Measurements from ENCODE around the gene MEIS3.

DNA sequence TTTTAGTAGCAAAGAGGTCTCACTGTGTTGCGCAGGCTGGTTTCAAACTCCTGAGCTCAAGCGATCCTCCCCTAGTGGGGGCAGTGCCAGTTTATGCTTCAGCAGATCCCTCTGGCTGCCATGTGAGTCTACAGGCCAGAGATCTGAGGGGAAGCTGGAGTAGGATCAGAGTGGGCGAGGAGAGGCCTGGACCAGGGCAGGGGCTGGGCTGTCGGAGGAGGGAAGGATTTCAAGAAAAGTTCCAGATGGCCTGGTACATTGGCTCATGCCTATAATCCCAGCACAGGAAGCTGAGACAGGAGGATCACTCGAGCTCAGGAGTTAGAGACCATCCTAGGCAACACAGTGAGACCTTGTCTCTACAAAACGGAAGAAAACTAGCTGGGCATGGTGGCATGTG lies 60.4 kb downstream of the MEIS3 start:
- no peak for TF ChIP-seq JUN (IDR thresholded peaks at IDR 0.05)
- TF ChIP-seq CEBPB (IDR thresholded peaks at IDR 0.05), result no peak
- TF ChIP-seq, protein P1, sequence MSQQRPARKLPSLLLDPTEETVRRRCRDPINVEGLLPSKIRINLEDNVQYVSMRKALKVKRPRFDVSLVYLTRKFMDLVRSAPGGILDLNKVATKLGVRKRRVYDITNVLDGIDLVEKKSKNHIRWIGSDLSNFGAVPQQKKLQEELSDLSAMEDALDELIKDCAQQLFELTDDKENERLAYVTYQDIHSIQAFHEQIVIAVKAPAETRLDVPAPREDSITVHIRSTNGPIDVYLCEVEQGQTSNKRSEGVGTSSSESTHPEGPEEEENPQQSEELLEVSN (IDR thresholded peaks at IDR 0.05; ENCODE audit: borderline replicate concordance, low read depth), result no peak
- TF ChIP-seq EP300 (IDR thresholded peaks at IDR 0.05), result no peak
- no peak for TF ChIP-seq POLR2A (IDR thresholded peaks at IDR 0.05; ENCODE audit: low read length)
- no peak for TF ChIP-seq CBX8 (IDR thresholded peaks at IDR 0.05)
- TF ChIP-seq, protein P2, sequence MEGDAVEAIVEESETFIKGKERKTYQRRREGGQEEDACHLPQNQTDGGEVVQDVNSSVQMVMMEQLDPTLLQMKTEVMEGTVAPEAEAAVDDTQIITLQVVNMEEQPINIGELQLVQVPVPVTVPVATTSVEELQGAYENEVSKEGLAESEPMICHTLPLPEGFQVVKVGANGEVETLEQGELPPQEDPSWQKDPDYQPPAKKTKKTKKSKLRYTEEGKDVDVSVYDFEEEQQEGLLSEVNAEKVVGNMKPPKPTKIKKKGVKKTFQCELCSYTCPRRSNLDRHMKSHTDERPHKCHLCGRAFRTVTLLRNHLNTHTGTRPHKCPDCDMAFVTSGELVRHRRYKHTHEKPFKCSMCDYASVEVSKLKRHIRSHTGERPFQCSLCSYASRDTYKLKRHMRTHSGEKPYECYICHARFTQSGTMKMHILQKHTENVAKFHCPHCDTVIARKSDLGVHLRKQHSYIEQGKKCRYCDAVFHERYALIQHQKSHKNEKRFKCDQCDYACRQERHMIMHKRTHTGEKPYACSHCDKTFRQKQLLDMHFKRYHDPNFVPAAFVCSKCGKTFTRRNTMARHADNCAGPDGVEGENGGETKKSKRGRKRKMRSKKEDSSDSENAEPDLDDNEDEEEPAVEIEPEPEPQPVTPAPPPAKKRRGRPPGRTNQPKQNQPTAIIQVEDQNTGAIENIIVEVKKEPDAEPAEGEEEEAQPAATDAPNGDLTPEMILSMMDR (IDR thresholded peaks at IDR 0.05), result no peak
